Activated CD8-positive, alpha-beta memory T cell treated with anti-CD3 and anti-CD28 coated beads, Interleukin-2, amount 50 U/mL, for 1 hour (primary cell): ENCODE measurements around the gene LOC101059915.
"Not testable (repeated sequence)": the region's sequence is repeated elsewhere in the genome, so short reads cannot be mapped to it uniquely, and the experiment has no call there.

Experiments
- DNase-seq: peaks from one replicate; pipeline ENCODE4 v3.0.0-alpha.2; 2020; ENCODE audit errors: extremely low read depth

Gene LOC101059915

GRCh38 chrX:71640002-71640401, 27.3 kb upstream of the LOC101059915 start:
- no peak for DNase-seq

- not testable (repeated sequence) for DNase-seq
Observed at GRCh38 chrX:71644406-71644805, 22.9 kb upstream of the LOC101059915 start.

- DNase-seq: no peak
Observed at GRCh38 chrX:71650333-71650969, 16.9 kb upstream of the LOC101059915 start.

DNA sequence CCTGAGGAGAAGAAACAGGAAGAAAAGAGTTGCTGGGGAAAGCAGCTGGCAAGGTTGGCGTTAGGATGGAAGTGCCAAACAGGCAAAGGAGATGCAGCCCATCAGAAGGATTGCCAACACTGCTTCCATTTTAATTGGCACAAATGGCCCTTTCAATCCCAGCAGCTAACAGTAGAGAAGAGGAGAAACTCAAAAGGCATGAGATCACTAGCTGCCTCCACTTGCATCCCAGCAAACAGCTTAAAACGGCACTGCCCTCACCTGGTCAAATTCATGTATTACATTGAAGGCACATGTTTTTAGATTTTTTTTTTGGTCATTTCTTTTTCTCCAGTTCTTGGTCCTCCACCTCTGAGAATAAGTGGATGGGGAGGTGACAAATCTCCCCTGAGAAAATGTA, 14.9 kb upstream of the LOC101059915 start:
- peak; percentile 30 for DNase-seq

- no peak for DNase-seq
Observed at GRCh38 chrX:71653344-71653743, 14.0 kb upstream of the LOC101059915 start.

- DNase-seq: no peak
Observed at GRCh38 chrX:71657267-71657666, 10.1 kb upstream of the LOC101059915 start.

- DNase-seq: no peak
Observed at GRCh38 chrX:71659342-71659741, 8.0 kb upstream of the LOC101059915 start.

DNA sequence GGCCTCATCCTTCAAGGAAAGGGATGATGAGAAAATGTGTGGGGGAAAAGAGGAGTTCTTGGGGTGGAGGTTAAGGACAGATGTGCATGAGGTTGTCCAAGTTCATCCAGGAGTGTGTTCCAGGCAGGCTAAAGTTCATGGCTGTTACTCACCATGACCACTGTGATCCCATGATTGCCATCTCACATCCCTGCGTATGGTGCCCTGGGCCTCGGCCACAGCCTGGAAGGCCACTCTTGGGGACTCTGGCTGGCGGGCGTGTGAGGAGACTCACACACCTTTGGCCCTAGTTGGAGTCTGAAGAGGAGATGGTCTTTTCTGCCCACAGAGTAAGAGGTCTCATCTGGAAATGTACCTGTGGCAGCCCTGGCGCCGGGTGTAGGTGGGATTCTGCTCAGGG, 7.4 kb upstream of the LOC101059915 start:
- DNase-seq: no peak

DNA sequence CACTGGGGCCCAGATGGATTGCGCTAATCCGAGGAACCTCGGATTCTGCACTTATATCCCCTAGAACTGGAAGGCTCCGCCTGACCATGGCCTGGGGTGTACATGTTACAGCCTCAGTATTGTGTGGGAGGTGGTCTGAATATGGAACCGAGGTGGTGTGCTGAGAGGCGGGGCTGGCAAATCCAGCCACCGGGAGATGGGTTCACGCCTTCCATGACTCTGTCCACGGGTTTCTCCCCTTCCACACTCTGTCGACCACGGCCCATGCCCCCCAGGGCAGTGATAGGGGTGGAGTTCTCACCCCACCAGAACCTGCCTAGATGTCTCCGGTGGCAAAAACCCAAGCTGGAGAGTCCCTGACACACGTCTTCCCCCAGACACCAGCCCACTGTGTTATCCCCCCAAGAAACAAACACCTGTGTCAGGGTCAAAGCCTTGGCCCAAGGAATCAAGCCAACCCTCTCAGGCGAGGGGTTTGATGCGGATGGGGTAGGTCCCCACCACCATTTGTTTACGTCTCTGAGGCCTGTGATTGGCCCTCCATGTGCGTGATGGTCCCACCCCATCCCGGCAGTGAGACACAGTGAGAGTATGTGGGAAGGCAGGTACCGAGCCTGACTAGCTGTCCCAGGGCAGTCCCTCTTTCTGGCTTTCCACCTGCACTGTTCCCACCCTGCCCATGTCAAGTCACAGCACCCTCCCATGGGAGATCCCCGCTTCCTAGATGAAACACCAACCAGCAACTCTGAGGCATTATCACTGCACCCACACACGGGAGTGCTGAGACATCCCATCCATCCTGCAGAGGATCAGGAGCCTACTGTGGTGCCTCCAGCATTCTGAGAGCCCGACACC, 6.6 kb upstream of the LOC101059915 start:
- DNase-seq: no peak

DNA sequence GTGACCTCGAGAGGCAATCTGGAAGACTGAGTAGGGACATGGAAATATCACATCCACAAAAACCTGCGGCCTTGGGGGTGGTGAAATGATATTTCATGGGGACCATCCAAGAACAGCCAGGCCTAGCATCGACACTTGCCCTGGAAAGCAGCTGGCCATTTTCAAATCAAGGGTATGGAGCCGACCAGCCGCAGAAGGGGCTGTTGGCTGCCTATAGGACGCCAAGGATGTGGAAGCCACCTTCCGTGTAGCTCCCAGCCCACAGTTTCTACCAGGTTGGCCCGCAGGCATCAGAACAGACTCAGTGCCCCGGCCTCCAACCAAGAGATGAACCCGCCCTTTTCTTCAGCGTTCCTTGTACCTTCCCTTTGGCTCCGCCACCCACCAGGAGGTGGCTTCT, 5.4 kb upstream of the LOC101059915 start:
- no peak for DNase-seq

DNA sequence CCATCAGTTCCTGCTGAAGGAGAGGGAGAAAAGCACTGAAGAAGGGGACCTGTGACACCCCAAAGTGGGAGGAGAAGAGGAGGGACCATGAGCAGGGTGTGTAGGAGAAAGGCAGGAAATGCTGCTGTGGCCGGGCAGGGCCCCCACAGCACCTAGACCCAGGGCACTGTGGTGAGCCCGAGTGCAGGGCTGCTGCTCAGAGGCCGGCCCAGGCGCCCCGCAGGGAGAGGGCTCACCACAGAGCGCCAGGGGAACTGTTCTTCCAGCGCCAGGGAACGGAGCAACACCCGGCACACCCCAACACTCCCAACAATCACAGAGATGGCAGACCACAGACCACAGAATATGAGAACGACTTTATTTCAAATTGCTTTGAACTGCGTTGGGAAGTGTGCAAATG, 4.7 kb upstream of the LOC101059915 start:
- DNase-seq: not testable (repeated sequence)

- DNase-seq: not testable (repeated sequence)
Observed at GRCh38 chrX:71663238-71663637, 4.1 kb upstream of the LOC101059915 start.

- not testable (repeated sequence) for DNase-seq
Observed at GRCh38 chrX:71664202-71664601, 3.1 kb upstream of the LOC101059915 start.

GRCh38 chrX:71664889-71665491, 2.4 kb upstream of the LOC101059915 start:
- no peak for DNase-seq

GRCh38 chrX:71665747-71666146, 1.6 kb upstream of the LOC101059915 start:
- no peak for DNase-seq

GRCh38 chrX:71666240-71667223, 814 bp upstream of the LOC101059915 start:
- DNase-seq: no peak

GRCh38 chrX:71668248-71668595, 876 bp downstream of the LOC101059915 start:
- no peak for DNase-seq

GRCh38 chrX:71669492-71669891, 2.1 kb downstream of the LOC101059915 start:
- no peak for DNase-seq

DNA sequence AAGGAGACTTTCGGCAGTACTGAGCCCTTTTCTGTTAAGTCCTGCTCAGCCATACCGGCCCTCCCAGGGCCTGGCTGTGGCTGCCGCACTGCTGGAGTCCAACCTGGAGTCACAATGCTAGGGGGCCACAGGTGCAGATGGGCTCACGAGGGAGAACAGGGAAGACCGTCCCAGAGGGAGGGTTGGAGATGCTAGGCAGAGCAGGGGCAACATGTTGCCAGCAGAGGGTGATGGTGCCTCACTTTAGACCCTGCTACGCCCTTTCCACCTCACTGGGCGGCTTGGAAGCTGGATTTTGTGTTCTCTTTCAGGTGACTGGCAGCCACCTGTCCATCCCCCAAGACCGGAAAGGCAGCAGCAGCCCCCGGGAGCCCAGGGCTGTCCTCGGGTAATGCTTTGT, 2.6 kb downstream of the LOC101059915 start:
- DNase-seq: not testable (repeated sequence)

DNA sequence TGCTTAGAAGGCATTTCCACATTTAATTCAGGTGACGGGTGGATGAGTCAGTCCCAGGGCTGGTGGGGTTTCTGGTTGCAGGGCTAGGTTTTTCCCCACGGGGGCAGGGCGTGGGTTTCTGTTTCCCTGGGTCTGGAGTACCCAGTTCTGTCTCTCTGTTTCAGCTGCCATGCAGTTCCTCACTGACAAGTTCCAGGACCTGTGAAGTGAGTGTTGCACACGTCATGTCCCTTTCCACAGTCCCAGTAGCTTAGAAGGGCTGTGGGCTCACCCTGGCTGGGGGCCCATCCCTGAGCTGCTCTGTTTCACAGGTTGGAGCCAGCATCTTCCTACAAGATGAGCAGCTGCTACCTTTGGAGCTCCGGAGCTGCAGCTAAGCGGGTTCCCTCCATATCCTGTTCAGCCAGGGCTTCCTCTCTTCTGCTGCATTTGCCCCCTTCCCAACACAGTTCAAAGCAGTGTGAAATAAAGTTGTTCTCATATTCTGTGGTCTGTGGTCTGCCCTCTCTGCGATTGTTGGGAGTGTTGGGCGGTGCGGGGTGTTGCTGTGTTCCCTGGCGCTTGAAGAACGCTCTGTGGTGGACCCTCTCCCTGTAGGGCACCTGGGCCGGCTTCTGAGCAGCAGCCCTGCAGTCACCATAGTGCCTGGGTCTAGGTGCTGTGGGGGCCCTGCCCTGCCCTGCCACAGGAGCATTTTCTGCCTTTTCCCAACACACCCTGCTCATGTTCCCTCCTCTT, 3.9 kb downstream of the LOC101059915 start:
- DNase-seq: no peak

GRCh38 chrX:71671938-71672337, 4.6 kb downstream of the LOC101059915 start:
- DNase-seq: no peak
